Gastrocnemius medialis (tissue), 4 donors: ENCODE measurements around the gene NBPF1.
"Not testable (repeated sequence)": the region's sequence is repeated elsewhere in the genome, so short reads cannot be mapped to it uniquely, and the experiment has no call there.

Experiments used
- POLR2A ChIP-seq, 2 donors: fragments of 450-650 bp; IDR thresholded peaks; one replicate each; pipeline ENCODE4 v1.6.1; 2017; ENCODE audit warnings: antibody characterized with exemption in 2 of 2, mild to moderate bottlenecking in 2 of 2, moderate library complexity in 2 of 2
- TF ChIP-seq, protein P1 (sequence below), 5 experiments: fragments of 450-650 bp in 3 of 5; fragments of 200-600 bp in 2 of 5; sonication (generic) in 2 of 5; IDR thresholded peaks in 4 of 5; conservative IDR thresholded peaks in 1 of 5; 1 replicate in 4 of 5; 2 replicates in 1 of 5; pipeline ENCODE4 v1.5.1; 2016 to 2019; ENCODE audit warnings: antibody characterized with exemption in 5 of 5, mild to moderate bottlenecking in 3 of 5, moderate library complexity in 3 of 5

DNA sequence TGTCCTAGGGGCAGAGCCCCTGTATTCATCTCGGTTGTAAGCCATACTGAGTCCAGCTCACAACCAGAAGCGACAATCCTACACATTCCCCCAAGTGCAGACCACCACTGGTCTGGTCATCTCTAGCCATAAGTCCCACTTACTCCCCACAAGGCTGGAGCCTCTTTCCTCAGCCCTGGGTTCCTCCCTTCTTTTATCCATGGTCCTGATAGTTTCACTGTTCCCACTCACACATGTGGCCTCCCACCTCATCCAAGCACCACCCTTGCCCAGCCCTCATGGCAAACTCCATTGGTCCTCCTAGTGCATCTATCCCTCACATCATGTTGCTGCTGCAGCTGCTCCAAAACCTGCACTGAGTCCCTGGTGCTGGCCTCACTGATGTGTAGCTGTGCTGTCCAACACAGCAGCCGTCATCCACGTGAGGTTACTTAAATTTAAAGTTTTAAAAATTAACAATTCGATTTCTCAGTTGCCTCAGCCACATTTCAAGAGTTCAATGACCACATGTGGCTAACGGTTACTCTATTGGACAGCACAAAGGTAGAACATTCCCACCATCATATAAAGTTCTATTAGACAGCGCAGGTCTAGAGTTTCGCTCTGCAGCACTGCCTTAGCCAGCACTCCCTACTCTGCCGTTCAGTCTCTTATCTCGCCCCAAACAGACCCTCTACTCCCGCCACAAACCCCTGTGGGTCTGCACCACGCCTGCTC lies 30.3 kb upstream of the NBPF1 start:
- TF ChIP-seq, protein P1, sequence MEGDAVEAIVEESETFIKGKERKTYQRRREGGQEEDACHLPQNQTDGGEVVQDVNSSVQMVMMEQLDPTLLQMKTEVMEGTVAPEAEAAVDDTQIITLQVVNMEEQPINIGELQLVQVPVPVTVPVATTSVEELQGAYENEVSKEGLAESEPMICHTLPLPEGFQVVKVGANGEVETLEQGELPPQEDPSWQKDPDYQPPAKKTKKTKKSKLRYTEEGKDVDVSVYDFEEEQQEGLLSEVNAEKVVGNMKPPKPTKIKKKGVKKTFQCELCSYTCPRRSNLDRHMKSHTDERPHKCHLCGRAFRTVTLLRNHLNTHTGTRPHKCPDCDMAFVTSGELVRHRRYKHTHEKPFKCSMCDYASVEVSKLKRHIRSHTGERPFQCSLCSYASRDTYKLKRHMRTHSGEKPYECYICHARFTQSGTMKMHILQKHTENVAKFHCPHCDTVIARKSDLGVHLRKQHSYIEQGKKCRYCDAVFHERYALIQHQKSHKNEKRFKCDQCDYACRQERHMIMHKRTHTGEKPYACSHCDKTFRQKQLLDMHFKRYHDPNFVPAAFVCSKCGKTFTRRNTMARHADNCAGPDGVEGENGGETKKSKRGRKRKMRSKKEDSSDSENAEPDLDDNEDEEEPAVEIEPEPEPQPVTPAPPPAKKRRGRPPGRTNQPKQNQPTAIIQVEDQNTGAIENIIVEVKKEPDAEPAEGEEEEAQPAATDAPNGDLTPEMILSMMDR (IDR thresholded peaks at IDR 0.05 in 4 of 5, conservative IDR thresholded peaks at IDR 0.05 in 1 of 5), result not testable (repeated sequence)
- TF ChIP-seq POLR2A (IDR thresholded peaks at IDR 0.05), result not testable (repeated sequence)
